Uterus (tissue), 2 donors: Measurements from ENCODE around the gene POLR2H.

Experiments used
- CTCF ChIP-seq, 4 experiments: fragments of 200-600 bp in 2 of 4; fragments of 450-650 bp in 2 of 4; sonication (generic) in 2 of 4; IDR thresholded peaks; one replicate each; pipeline ENCODE4 v1.5.1; 2016 to 2019; ENCODE audit warnings: antibody characterized with exemption in 4 of 4, mild to moderate bottlenecking in 2 of 4, moderate library complexity in 1 of 4
- POLR2A ChIP-seq, 2 donors: fragments of 450-650 bp; IDR thresholded peaks; one replicate each; pipeline ENCODE4 v1.6.1; 2016; ENCODE audit warnings: antibody characterized with exemption in 2 of 2, mild to moderate bottlenecking in 1 of 2, moderate library complexity in 1 of 2

- TF ChIP-seq CTCF (IDR thresholded peaks at IDR 0.05) = no peak
- no peak for TF ChIP-seq POLR2A (IDR thresholded peaks at IDR 0.05)
Observed at GRCh38 chr3:184361932-184362667, 590 bp downstream of the POLR2H start.
